Stimulated activated CD8-positive, alpha-beta memory T cell treated with anti-CD3 and anti-CD28 coated beads, Interleukin-2, amount 100 ng/mL, for 48 hours (primary cell): Measurements from ENCODE around the gene RAB11A.

ENCODE experiments used
- DNase-seq, 2 donors: peaks; one replicate each; pipeline ENCODE4 v3.0.0-alpha.2; 2020; ENCODE audit warnings: low read depth in 2 of 2

Gene RAB11A

GRCh38 chr15:65885668-65886218, 16.5 kb downstream of the RAB11A start:
- DNase-seq: no peak

DNA sequence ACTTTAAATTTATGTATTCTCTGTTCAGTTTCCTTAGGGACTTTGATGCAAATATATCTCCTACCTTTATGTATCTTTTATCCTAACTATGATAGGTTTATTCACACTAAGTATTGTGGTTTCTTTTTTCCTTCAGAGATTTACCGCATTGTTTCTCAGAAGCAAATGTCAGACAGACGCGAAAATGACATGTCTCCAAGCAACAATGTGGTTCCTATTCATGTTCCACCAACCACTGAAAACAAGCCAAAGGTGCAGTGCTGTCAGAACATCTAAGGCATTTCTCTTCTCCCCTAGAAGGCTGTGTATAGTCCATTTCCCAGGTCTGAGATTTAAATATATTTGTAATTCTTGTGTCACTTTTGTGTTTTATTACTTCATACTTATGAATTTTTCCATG, 18.3 kb downstream of the RAB11A start:
- no peak for DNase-seq

- DNase-seq: no peak
These were observed 19.7 kb downstream of the RAB11A start for GRCh38 chr15:65888981-65889380.

DNA sequence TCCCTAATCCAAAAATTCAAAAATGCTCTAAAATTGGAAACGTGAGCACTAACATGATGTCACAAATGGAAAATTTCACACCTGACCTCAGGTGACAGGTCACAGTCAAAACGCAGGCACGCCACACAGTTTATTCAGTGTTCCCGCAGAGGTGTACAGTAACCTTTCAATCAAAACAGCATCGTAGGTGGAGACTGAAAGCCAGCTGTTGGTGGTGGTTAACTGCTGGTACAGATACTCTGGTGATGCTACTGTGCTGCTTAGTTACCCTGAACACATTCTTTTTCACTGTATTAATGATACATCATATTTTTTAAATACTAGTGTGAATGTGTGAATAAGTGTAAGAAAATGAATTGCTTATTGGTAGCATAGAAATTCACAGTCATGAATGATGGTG, 23.8 kb downstream of the RAB11A start:
- no peak for DNase-seq

DNA sequence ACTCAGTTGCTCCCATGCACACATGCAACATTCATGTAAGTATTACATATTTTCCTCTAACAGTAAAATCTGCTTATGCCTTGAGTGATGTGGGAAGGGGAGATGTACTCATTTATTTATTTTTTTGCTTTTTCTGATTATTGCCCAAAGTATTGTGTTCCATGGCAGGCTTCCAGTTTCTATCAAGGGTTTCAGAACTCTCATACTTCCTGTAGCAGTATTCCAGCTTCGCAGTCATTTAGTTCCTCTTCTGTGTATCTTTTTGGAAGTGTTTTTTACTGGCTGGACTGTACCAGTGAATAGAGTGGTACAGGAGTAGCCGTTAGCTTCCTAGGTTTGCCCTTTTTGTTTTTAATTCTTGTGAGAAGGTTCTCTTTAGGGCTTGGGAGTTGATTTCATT, 26.9 kb downstream of the RAB11A start:
- DNase-seq: no peak

DNA sequence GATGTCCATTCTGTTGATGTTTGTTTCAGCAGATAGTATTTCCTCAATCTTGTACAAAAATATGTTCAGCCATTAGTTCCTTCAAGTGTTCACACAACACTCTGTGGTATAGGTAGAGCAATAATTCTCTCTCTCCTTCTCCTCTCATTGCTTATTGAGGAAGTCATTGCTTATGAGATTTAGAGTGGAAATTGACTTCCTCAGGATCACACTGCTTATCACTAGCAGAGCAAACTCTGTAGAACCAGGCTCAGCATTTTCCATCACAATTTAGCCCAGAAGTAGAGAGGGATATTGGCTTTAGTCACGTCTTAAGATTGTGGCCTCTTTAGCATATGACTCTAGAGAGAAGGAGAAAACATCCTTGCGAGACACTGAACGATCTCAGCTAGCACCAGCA, 31.2 kb downstream of the RAB11A start:
- DNase-seq: no peak

DNA sequence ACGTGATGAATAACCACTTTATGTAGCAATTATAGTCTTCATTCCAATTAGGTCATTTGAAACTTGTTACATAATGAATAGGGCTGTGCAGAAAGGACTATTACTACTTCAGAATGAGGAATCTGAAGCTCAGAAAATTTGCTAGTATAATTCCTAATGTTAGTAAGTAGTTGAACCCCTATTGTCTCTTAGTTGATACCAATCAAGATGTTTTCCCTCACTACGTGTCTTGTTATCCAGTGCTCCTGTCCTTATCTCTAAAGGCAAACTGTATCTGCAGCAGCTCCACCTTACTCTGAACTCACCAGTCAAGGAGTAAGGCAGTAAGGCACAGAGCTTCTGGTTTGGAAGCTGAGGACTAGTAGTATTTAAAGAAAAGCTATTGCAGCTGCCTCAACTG, 32.0 kb downstream of the RAB11A start:
- no peak for DNase-seq

DNA sequence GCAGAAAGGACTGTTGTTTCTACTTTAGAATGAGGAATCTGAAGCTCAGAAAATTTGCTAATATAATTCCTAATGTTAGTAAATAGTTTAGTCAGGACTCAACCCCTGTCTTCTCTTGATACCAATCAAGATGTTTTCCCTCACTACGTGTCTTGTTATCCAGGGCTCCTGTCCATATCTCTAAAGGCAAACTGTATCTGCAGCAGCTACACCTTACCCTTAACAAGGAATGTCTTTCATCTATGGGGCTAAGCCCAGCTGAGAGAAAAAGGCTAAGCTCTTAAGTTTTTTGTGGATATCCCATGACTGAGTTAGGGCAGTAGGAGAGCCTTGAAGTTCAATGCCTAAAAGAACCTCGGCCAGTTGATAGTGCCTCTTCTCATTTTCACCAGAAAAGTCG, 32.5 kb downstream of the RAB11A start:
- DNase-seq: no peak

DNA sequence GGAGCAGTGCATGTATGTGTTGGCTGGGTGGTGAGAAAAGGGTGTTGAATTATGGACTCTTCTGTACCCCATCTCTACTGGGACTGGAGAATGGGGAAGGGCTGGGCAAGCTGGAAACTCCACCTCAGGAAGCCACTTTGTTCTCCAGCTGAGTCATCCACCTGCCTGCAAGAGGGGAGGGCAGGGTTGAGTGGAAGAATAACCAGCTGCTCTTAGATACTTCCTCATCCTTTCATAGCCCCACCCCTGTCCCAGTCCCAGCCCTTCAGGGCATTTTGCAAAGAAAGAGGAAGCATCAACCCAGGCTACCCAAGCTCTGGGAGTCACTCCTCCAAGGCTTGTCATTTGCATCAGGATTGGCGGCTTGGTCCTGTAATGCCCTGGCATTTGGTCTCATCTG, 33.1 kb downstream of the RAB11A start:
- no peak for DNase-seq

DNA sequence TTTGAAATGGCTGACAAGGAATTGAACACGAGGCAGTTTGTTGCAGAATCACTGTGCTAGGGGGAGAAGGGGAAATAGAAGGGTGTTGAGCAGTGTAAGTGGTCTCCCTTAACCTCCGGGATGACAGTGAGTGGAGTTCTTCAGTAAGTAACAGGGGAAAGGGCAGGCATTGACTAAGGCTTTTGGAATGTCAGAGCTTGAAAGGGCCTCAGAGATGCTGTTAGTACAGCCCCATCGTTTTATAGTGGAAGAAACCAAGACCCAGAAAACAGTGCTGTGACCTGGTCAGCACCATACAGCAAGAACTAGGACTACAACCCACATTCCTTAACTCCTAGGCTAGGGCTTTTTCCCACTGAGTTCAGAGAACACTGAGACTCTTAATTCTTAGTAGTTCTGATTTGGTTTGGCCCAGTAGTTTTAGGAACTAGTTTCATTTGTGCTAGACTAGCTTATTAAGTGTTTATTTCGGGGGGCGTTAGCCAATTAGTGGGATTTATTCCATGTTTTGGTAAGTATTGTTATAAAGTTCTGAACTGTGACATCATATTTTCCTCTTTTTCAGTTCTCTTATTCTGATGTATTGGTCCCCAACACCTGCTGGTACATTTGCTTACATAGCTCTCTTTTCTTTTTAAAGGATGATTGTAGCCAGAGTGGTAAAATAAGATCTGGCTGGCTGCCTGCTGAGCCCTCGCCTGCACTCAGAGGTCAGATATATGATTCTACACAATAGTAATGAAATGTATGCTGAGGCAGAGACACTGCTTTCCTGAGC, 34.2 kb downstream of the RAB11A start:
- DNase-seq: no peak

DNA sequence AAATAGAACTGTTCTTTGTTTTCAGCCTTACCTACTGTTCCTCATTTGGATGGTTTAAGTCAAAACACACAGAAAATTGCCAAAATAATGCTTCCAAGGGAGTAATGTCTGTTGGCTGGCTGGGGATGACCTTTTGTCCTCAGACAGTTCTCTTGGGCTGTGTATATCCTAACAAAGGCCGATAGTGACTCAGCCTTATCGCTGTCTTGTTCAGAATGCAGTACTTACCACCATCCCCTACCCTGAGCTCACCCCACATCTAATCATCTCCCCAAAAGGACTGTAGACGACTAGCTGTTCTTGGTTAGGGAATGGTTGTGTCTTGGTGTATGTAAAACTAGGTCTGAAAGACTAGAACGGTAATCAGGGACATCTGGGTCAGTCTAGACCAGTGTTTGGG, 35.0 kb downstream of the RAB11A start:
- no peak for DNase-seq

DNA sequence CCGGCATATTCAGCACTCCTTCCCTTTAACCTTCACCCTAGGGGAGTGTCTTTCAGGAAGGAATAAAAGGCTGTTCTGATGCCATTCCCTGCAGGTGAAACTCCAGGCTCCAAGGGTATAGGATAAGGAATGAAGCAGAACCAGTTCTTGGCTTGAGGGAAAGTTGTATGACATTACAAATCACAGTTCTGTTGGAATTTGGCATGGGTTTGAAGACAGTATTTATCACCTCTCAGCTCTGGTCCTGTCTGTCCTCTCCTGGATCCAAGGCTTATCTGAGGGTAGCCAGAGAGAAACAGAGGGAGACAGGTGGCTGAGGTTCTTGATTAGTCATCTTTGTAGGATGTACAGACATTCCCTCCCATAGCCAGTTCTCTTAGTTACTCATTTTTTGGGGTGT, 37.1 kb downstream of the RAB11A start:
- DNase-seq: no peak

GRCh38 chr15:65907661-65908060, 38.4 kb downstream of the RAB11A start:
- no peak for DNase-seq

- DNase-seq: no peak
These were observed 39.6 kb downstream of the RAB11A start for GRCh38 chr15:65908876-65909275.

GRCh38 chr15:65909831-65910230, 40.5 kb downstream of the RAB11A start:
- DNase-seq: no peak

GRCh38 chr15:65910341-65910740, 41.0 kb downstream of the RAB11A start:
- no peak for DNase-seq

DNA sequence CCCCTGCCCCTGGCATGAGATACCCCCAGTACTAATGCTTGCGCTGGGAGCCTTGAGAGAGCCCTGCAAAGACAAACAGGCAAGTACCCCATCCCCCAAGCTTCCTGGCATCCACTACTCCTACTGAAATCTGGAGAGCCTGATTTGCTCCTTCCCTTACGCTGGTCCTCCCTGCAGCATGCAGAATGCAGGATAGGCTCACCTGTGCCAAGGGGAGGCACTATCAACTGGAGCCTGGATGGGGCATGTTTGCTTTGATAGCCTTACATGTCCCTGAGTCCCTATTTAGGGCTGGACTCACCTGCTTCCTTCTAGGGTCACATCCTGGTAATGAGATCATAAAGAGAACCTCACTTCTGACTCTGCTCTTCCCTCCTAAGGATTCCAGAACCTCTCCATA, 42.9 kb downstream of the RAB11A start:
- no peak for DNase-seq

- no peak for DNase-seq
These were observed 44.4 kb downstream of the RAB11A start for GRCh38 chr15:65913631-65914199.

- DNase-seq: no peak
These were observed 45.1 kb downstream of the RAB11A start for GRCh38 chr15:65914386-65914785.

DNA sequence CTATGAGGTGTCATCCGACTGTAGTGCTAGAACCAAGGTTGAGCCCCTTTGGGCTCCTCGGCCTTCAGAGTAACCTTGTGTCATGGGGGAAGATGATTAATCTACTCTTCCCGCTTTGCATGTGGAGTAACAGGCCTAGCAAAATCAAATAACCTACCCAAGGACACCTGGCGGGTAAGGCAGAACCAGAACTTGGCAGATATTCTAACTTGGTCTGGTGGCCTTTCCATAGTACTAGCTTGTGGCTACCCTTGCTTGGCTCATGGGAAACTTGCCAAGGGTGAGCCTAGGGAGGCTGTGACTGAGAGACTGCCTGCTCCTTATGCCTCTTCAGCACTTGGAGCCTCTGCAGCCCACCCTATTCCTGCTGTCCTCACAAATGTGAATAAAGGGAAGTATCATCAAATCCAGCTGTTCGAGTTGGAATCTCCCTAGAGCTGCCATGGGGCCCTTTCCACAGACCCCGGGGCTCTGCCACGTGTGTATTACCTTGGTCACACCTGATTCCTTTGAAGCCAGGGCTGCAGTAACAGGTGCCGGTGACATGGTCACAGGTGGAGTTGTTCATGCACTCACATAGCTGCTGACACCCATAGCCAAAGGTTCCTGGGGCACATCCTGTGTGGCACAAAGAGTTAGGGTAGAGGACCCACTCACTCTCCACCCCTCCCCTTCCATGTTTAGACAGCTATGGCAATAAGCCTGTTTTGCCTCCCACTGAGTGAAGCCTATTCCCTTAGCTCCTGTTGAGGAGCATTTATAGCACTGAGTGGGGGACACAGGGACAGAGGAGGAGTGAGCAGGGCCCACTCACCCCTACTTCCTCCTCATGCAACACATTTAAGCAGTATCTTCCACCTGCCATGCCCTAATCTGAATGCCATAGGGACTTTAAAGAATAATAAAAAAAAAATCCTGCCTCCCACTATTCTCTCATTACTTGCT, 46.0 kb downstream of the RAB11A start:
- no peak for DNase-seq

GRCh38 chr15:65916041-65916663, 46.9 kb downstream of the RAB11A start:
- no peak for DNase-seq
